Activated naive CD4-positive, alpha-beta T cell treated with anti-CD3 and anti-CD28 coated beads, Interleukin-2, amount 10 ng/mL, durations not matched to agents 7 days and 5 days (primary cell): ENCODE data around the gene NTMT1.

Experiments
- CTCF ChIA-PET: fragments of 350-600 bp; sonication (Branson Sonifier 250); formaldehyde crosslinking; loops from one replicate; lab custom pipeline; 2021; ENCODE audit warnings: antibody characterized with exemption; lab: Charles Lee
- DNase-seq: peaks from one replicate; pipeline ENCODE4 v3.0.0-alpha.2; 2020
- H3K27ac Mint-ChIP-seq: one replicate; pipeline ENCODE4 v1.8.0; 2021; ENCODE audit warnings: mild to moderate bottlenecking, moderate library complexity, mixed read lengths
- H3K27me3 Mint-ChIP-seq: one replicate; pipeline ENCODE4 v1.8.0; 2021; ENCODE audit warnings: mild to moderate bottlenecking, mixed read lengths
- H3K36me3 Mint-ChIP-seq: one replicate; pipeline ENCODE4 v1.8.0; 2021; ENCODE audit warnings: mixed read lengths
- H3K4me1 Mint-ChIP-seq: one replicate; pipeline ENCODE4 v1.8.0; 2021; ENCODE audit warnings: mixed read lengths
- H3K4me3 Mint-ChIP-seq: one replicate; pipeline ENCODE4 v1.8.0; 2021; ENCODE audit warnings: mild to moderate bottlenecking, moderate library complexity, mixed read lengths
- H3K9me3 Mint-ChIP-seq: one replicate; pipeline ENCODE4 v1.8.0; 2021; ENCODE audit warnings: mixed read lengths

Gene NTMT1

DNA sequence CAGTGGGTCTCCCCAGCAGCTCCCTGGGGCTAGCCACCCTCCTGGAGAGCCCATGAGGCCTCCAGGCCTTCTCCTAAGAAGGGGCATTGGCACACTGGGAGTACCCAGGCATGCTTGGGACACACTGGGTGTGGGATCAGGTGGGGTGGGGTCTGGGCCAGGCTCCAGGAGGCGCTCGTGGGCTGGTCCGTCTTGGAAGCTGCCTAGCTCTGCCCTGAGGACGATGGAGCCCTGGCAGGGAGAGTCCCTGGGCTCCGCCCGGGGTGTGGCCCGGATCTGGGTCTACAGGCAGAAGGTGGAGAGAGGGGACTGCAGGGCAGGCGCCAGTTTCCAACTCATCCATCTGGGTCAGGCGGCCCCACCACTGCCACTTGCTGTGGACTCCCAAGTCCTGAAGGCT lies 41.9 kb downstream of the NTMT1 start:
- CTCF ChIA-PET = interaction anchor here (0.5 kb wide), 1 partner anchor 135 kb away, joined by 3 read pairs; no protein-coding TSS in a partner anchor
- peaks cover 89% of the 10 kb centered on the region for H3K27me3 Mint-ChIP-seq

GRCh38 chr9:129669141-129669718 lies 43.3 kb downstream of the NTMT1 start:
- H3K4me1 Mint-ChIP-seq = peaks cover 8% of the 10 kb centered on the region
- CTCF ChIA-PET = no interaction called here
- H3K27me3 Mint-ChIP-seq = peaks cover 85% of the 10 kb centered on the region
- no peak overlapping the region for H3K27ac Mint-ChIP-seq
- no peaks in the 10 kb centered on the region for H3K9me3 Mint-ChIP-seq
- H3K4me3 Mint-ChIP-seq = no peak overlapping the region
- DNase-seq = no peak
- H3K36me3 Mint-ChIP-seq = no peaks in the 10 kb centered on the region

More for the DNA sequence above, 41.9 kb downstream of the NTMT1 start:
- no peak overlapping the region for H3K27ac Mint-ChIP-seq
- H3K4me1 Mint-ChIP-seq = peaks cover 8% of the 10 kb centered on the region
- H3K36me3 Mint-ChIP-seq = no peaks in the 10 kb centered on the region
- DNase-seq = no peak
- no peaks in the 10 kb centered on the region for H3K9me3 Mint-ChIP-seq
- no peak overlapping the region for H3K4me3 Mint-ChIP-seq

GRCh38 chr9:129669946-129670345 lies 44.0 kb downstream of the NTMT1 start:
- Mint-ChIP-seq H3K36me3 (no peaks in the 10 kb centered on the region), H3K27ac (no peak overlapping the region), H3K4me1 (peaks cover 3% of the 10 kb centered on the region), H3K27me3 (peaks cover 85% of the 10 kb centered on the region), H3K9me3 (no peaks in the 10 kb centered on the region), H3K4me3 (no peak overlapping the region)
- no peak for DNase-seq
- CTCF ChIA-PET = no interaction called here

- CTCF ChIA-PET = no interaction called here
- DNase-seq = no peak
- H3K36me3 Mint-ChIP-seq = no peaks in the 10 kb centered on the region
- H3K27ac Mint-ChIP-seq = no peak overlapping the region
- no peak overlapping the region for H3K4me3 Mint-ChIP-seq
- H3K27me3 Mint-ChIP-seq = peaks cover 80% of the 10 kb centered on the region
- H3K9me3 Mint-ChIP-seq = no peaks in the 10 kb centered on the region
- H3K4me1 Mint-ChIP-seq = no peaks in the 10 kb centered on the region
Observed at GRCh38 chr9:129671065-129671464, 45.1 kb downstream of the NTMT1 start.

GRCh38 chr9:129671519-129671918 lies 45.6 kb downstream of the NTMT1 start:
- H3K27me3 Mint-ChIP-seq = peaks cover 80% of the 10 kb centered on the region

DNA sequence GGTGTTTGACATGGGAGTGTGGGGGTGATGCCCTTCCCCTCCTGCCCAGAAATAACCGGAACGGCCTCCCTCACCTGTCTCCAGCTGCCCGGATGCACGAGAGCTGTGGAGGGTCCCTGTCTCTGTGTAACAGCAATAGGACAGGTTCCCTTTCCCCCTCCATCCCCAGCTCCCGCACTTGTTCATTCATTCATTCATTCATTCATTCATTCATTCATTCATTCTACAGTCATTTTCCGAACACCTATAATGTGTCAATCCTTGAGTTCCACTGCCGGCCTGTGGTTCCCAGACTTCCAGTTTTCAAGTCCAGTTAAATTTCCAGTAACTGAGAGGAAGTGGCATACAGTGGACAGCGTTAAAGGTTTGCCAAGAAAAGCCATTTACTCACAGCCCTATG lies 46.7 kb downstream of the NTMT1 start:
- CTCF ChIA-PET = interaction anchor here (0.7 to 1.2 kb wide), 3 partner anchors 29 to 327 kb away, joined by 3 read pairs; no protein-coding TSS in a partner anchor
- Mint-ChIP-seq H3K36me3 (no peaks in the 10 kb centered on the region), H3K4me1 (no peaks in the 10 kb centered on the region)

More at GRCh38 chr9:129671519-129671918, 45.6 kb downstream of the NTMT1 start:
- no peaks in the 10 kb centered on the region for H3K36me3 Mint-ChIP-seq
- H3K9me3 Mint-ChIP-seq = no peaks in the 10 kb centered on the region
- H3K4me1 Mint-ChIP-seq = no peaks in the 10 kb centered on the region
- H3K4me3 Mint-ChIP-seq = no peak overlapping the region
- no peak for DNase-seq
- H3K27ac Mint-ChIP-seq = no peak overlapping the region
- CTCF ChIA-PET = no interaction called here

DNA sequence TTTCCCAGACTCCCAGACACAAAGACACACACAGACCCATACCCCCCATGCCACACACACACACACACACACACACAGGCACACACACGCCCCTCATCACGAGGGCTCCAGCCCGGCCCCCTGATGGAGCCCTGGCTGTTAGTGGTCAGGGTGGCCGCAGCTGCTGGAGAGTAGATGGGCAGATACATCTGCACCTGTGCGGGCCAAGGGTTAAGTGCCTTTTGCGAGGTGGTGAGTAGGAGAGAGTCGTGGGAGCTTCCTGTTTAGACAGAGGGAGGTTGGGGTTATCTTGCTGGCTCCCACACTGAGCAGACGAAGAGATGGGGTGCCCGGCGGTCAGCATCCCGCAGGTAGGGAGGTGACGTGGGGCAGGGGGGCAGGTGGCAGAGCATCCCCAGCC lies 47.6 kb downstream of the NTMT1 start:
- CTCF ChIA-PET = interaction anchor here (0.7 to 1.2 kb wide), 3 partner anchors 30 to 327 kb away, joined by 3 read pairs; no protein-coding TSS in a partner anchor
- Mint-ChIP-seq H3K36me3 (no peaks in the 10 kb centered on the region), H3K9me3 (no peaks in the 10 kb centered on the region), H3K4me1 (no peaks in the 10 kb centered on the region), H3K27ac (no peak overlapping the region), H3K4me3 (no peak overlapping the region), H3K27me3 (peaks cover 76% of the 10 kb centered on the region)
- no peak for DNase-seq

More for the DNA sequence above, 46.7 kb downstream of the NTMT1 start:
- no peak for DNase-seq
- Mint-ChIP-seq H3K4me3 (no peak overlapping the region), H3K27ac (no peak overlapping the region), H3K27me3 (peaks cover 80% of the 10 kb centered on the region), H3K9me3 (no peaks in the 10 kb centered on the region)

GRCh38 chr9:129674229-129674628 lies 48.3 kb downstream of the NTMT1 start:
- Mint-ChIP-seq H3K27ac (no peak overlapping the region), H3K36me3 (no peaks in the 10 kb centered on the region), H3K9me3 (no peaks in the 10 kb centered on the region), H3K4me1 (no peaks in the 10 kb centered on the region), H3K4me3 (no peak overlapping the region), H3K27me3 (peaks cover 76% of the 10 kb centered on the region)
- CTCF ChIA-PET = no interaction called here
- DNase-seq = no peak

DNA sequence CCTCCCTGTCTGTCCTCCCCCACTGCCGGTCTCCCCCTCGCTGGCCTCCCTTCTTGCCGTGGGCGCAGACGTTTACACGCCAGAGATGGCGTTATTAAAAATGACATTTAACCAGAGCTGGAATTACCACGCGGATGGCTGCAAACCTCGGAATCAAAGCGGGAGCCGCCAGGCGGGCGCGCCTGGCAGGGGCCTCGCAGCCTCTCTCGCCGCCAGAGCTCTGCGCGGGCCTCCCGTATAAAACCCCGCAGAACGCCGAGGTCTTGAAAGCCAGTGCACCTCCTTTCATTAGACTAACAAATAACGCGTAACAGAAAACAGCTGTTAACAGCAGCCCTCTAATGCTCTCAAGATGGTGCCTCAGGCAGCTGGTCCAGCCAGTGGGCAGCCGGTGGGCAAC lies 49.7 kb downstream of the NTMT1 start:
- no peak for DNase-seq
- CTCF ChIA-PET = no interaction called here
- no peaks in the 10 kb centered on the region for H3K9me3 Mint-ChIP-seq
- H3K27ac Mint-ChIP-seq = no peak overlapping the region
- H3K36me3 Mint-ChIP-seq = no peaks in the 10 kb centered on the region
- peaks cover 79% of the 10 kb centered on the region for H3K27me3 Mint-ChIP-seq
- H3K4me3 Mint-ChIP-seq = no peak overlapping the region
- H3K4me1 Mint-ChIP-seq = no peaks in the 10 kb centered on the region

GRCh38 chr9:129676287-129676686 lies 50.3 kb downstream of the NTMT1 start:
- Mint-ChIP-seq H3K4me3 (no peak overlapping the region), H3K27ac (no peak overlapping the region), H3K9me3 (no peaks in the 10 kb centered on the region), H3K27me3 (peaks cover 78% of the 10 kb centered on the region), H3K36me3 (no peaks in the 10 kb centered on the region), H3K4me1 (no peaks in the 10 kb centered on the region)
- no peak for DNase-seq
- CTCF ChIA-PET = no interaction called here

DNA sequence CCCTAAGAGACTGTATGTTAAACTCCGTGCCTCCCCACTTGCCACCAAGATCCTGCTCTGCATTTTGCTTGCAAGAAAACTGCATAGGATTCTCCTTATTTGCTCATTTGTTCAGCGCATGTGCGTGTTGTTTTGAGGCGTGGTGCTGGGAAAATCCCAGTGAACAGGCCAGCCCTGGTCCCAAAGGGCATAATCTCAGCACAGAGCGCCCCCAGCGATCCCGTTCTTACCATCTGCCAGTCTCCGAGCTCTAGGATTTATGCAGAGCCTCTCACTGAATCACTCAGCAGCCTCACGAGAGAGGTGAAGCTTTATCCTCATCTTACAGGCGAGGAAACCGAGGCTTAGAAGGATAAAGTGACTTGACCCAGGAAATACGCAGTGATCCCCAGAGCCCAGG lies 51.0 kb downstream of the NTMT1 start:
- Mint-ChIP-seq H3K4me1 (no peaks in the 10 kb centered on the region), H3K36me3 (no peaks in the 10 kb centered on the region), H3K27ac (no peak overlapping the region), H3K9me3 (no peaks in the 10 kb centered on the region), H3K27me3 (peaks cover 77% of the 10 kb centered on the region), H3K4me3 (no peak overlapping the region)
- DNase-seq = no peak
- CTCF ChIA-PET = no interaction called here

GRCh38 chr9:129677456-129677855 lies 51.5 kb downstream of the NTMT1 start:
- no peak overlapping the region for H3K4me3 Mint-ChIP-seq
- no peaks in the 10 kb centered on the region for H3K9me3 Mint-ChIP-seq
- no peaks in the 10 kb centered on the region for H3K4me1 Mint-ChIP-seq
- peaks cover 77% of the 10 kb centered on the region for H3K27me3 Mint-ChIP-seq
- no peak overlapping the region for H3K27ac Mint-ChIP-seq
- CTCF ChIA-PET = no interaction called here
- no peak for DNase-seq
- no peaks in the 10 kb centered on the region for H3K36me3 Mint-ChIP-seq

- no peaks in the 10 kb centered on the region for H3K4me1 Mint-ChIP-seq
- H3K27ac Mint-ChIP-seq = no peak overlapping the region
- DNase-seq = no peak
- CTCF ChIA-PET = no interaction called here
- H3K36me3 Mint-ChIP-seq = no peaks in the 10 kb centered on the region
- H3K27me3 Mint-ChIP-seq = peaks cover 76% of the 10 kb centered on the region
- no peak overlapping the region for H3K4me3 Mint-ChIP-seq
- H3K9me3 Mint-ChIP-seq = no peaks in the 10 kb centered on the region
Observed at GRCh38 chr9:129678844-129679243, 52.9 kb downstream of the NTMT1 start.

DNA sequence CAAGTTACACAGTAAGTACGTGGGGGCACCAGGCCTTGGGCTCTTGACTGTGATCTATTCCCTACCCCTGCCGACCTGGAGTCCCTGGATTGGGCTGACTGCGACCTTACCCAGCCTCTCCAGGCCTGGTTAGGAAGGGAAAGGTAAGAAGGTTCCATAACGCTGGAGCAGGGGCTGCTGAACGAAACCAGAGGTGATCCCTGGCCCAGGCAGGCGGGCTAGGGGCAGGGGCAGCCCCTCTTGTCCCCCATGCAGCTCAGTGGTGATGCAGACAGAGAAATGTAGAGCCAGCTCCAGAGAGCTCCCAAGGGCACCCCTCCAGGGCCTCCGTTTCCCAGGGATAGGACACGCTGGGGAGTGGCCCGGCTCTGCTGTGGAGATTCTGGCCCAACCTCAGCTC lies 53.6 kb downstream of the NTMT1 start:
- no peaks in the 10 kb centered on the region for H3K4me1 Mint-ChIP-seq
- H3K9me3 Mint-ChIP-seq = no peaks in the 10 kb centered on the region
- H3K27ac Mint-ChIP-seq = no peak overlapping the region
- DNase-seq = no peak
- H3K4me3 Mint-ChIP-seq = no peak overlapping the region
- peaks cover 69% of the 10 kb centered on the region for H3K27me3 Mint-ChIP-seq
- H3K36me3 Mint-ChIP-seq = no peaks in the 10 kb centered on the region
- CTCF ChIA-PET = no interaction called here

DNA sequence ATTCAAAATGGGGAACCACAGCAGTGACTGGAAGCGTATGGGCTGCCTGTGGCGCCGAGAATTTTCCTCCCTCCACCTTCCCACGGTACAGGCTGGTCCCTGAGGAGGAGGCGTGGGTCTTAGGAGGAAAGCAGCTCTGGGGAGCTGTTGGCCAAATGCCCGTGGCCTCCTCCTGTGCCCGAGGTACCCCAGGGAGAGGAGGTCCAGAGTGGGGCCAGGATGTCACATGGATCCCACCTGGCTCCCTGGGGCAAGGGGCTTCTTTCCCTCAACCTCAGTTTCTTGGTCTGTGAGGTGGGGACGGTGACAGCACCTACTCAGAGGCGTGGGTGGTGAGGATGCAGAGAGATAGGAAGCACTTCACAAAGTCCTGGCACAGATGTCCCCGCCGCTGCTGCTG lies 56.0 kb downstream of the NTMT1 start:
- CTCF ChIA-PET = no interaction called here
- H3K27ac Mint-ChIP-seq = no peak overlapping the region
- peaks cover 56% of the 10 kb centered on the region for H3K27me3 Mint-ChIP-seq
- H3K4me3 Mint-ChIP-seq = no peak overlapping the region
- no peaks in the 10 kb centered on the region for H3K9me3 Mint-ChIP-seq
- DNase-seq = no peak
- no peaks in the 10 kb centered on the region for H3K4me1 Mint-ChIP-seq
- H3K36me3 Mint-ChIP-seq = no peaks in the 10 kb centered on the region
